Activated B cell treated with CpG ODN at 0.5 μM for 24 hours (primary cell): Measurements from ENCODE around the gene PABPN1. TPM values are rescaled to one million over a fixed set of nuclear protein-coding genes. Genes with fewer than 3 reads are reported as not detected.

Experiments used
- ATAC-seq: fragments of 200-7000 bp; cut with Tn5 transposase; one replicate; pipeline ENCODE4 v1.10.0; 2021; ENCODE audit warnings: low read depth, mild to moderate bottlenecking, moderate library complexity
- CTCF ChIA-PET: fragments of 350-600 bp; sonication (Branson Sonifier 250); formaldehyde crosslinking; loops from one replicate; lab custom pipeline; 2021; ENCODE audit warnings: antibody characterized with exemption; lab: Charles Lee
- POLR2A ChIA-PET: fragments of 350-600 bp; sonication (Branson Sonifier 250); formaldehyde crosslinking; loops from one replicate; lab custom pipeline; 2021; ENCODE audit warnings: antibody characterized with exemption; lab: Charles Lee
- DNase-seq: peaks from one replicate; pipeline ENCODE4 v3.0.0; 2022
- H3K27ac Mint-ChIP-seq: one replicate; pipeline ENCODE4 v1.8.0; 2020; ENCODE audit warnings: mixed read lengths
- H3K27me3 Mint-ChIP-seq: one replicate; pipeline ENCODE4 v1.8.0; 2021; ENCODE audit warnings: mixed read lengths
- H3K36me3 Mint-ChIP-seq: one replicate; pipeline ENCODE4 v1.8.0; 2021; ENCODE audit warnings: low read depth, mixed read lengths
- H3K4me1 Mint-ChIP-seq: one replicate; pipeline ENCODE4 v1.8.0; 2021; ENCODE audit warnings: mixed read lengths
- H3K4me3 Mint-ChIP-seq: one replicate; pipeline ENCODE4 v1.8.0; 2020; ENCODE audit warnings: mild to moderate bottlenecking, mixed read lengths
- H3K9me3 Mint-ChIP-seq: one replicate; pipeline ENCODE4 v1.8.0; 2020; ENCODE audit warnings: mixed read lengths
- CTCF ChIP-seq: fragments of 200-600 bp; IDR thresholded peaks from one replicate; pipeline ENCODE4 v1.8.0; 2022; ENCODE audit warnings: antibody characterized with exemption, mild to moderate bottlenecking
- intact Hi-C: fragments of 100-400 bp; cut with micrococcal nuclease; formaldehyde crosslinking; loops from one replicate; pipeline ENCODE4 v1.15.1; 2024
- total RNA-seq: library from RNA; stranded (reverse); gene quantifications from 2 replicates; pipeline ENCODE4 v1.2.3, GENCODE V29; 2022

PABPN1 gene
- total RNA-seq, 1 donor from 2014 or later: 264 TPM

GRCh38 chr14:23373041-23373440 is 51.8 kb downstream of the PABPN1 start:
- Mint-ChIP-seq H3K9me3 (no peaks in the 10 kb centered on the region), H3K4me1 (no peaks in the 10 kb centered on the region), H3K4me3 (no peak overlapping the region), H3K27ac (no peak overlapping the region), H3K27me3 (peaks cover 11% of the 10 kb centered on the region), H3K36me3 (no peaks in the 10 kb centered on the region)
- ATAC-seq: no peak
- ChIA-PET CTCF (no interaction called here), POLR2A (no interaction called here)
- TF ChIP-seq CTCF: no peak
- DNase-seq: no peak
- intact Hi-C loops: no loop called here

Other genes starting within 250 kb of the PABPN1 start
- gene ACIN1, start 226.3 kb upstream of the PABPN1 start, total RNA-seq: 238 and 263 TPM in 2 replicates
- 35.3 and 36.0 TPM in 2 replicates for gene C14orf119, start 226.0 kb upstream of the PABPN1 start, total RNA-seq
- gene CIROP, start 216.5 kb upstream of the PABPN1 start, total RNA-seq: not detected in 2 replicates
- 0.17 and 0.20 TPM in 2 replicates for gene CEBPE, start 202.2 kb upstream of the PABPN1 start, total RNA-seq
- gene SLC7A8, start 137.8 kb upstream of the PABPN1 start, total RNA-seq: 0.76 and 1.8 TPM in 2 replicates
- gene RNF212B, start 83.5 kb upstream of the PABPN1 start, total RNA-seq: not detected in 2 replicates
- gene HOMEZ, start 35.3 kb upstream of the PABPN1 start, total RNA-seq: 10.8 and 11.5 TPM in 2 replicates
- gene PPP1R3E, start 18.6 kb upstream of the PABPN1 start, total RNA-seq: 23.4 and 28.9 TPM in 2 replicates
- gene BCL2L2, start 14.6 kb upstream of the PABPN1 start, total RNA-seq: 10.4 and 11.8 TPM in 2 replicates
- gene SLC22A17, start 31.4 kb downstream of the PABPN1 start, total RNA-seq: 0.20 TPM in 1 of 2 replicates, not detected in the other
- not detected in 2 replicates for gene EFS, start 43.7 kb downstream of the PABPN1 start, total RNA-seq
- gene IL25, start 51.4 kb downstream of the PABPN1 start, total RNA-seq: not detected in 2 replicates
- gene CMTM5, start 55.6 kb downstream of the PABPN1 start, total RNA-seq: not detected in 2 replicates
- gene MYH6, start 86.8 kb downstream of the PABPN1 start, total RNA-seq: not detected in 2 replicates
- not detected in 2 replicates for gene MYH7, start 114.2 kb downstream of the PABPN1 start, total RNA-seq
- 60.5 and 67.4 TPM in 2 replicates for gene NGDN, start 148.2 kb downstream of the PABPN1 start, total RNA-seq
- gene ZFHX2, start 230.3 kb downstream of the PABPN1 start, total RNA-seq: 2.2 and 2.6 TPM in 2 replicates
- gene THTPA, start 234.8 kb downstream of the PABPN1 start, total RNA-seq: 18.0 and 18.6 TPM in 2 replicates
- gene AP1G2, start 246.3 kb downstream of the PABPN1 start, total RNA-seq: 336 and 373 TPM in 2 replicates